ENCODE results near the gene PRKAR1B. TPM values are rescaled to one million over a fixed set of nuclear protein-coding genes. Genes with fewer than 3 reads are reported as not detected.
A peak's percentile ranks its signal among the peaks of the same experiment; 100 is the strongest.

The PRKAR1B gene
- total RNA-seq, 1 donor from 2014 or later = 14.2 TPM

- no peaks in the 10 kb centered on the region for H3K36me3 ChIP-seq
- H3K9me3 ChIP-seq (replicated peaks) = no peaks in the 10 kb centered on the region
- DNase-seq = no peak
- H3K27me3 ChIP-seq (ENCODE audit: low read depth) = no peaks in the 10 kb centered on the region
- peaks cover 6% of the 10 kb centered on the region for H3K4me1 ChIP-seq
- H3K27ac ChIP-seq (replicated peaks) = no peak overlapping the region
- no peak overlapping the region for H3K4me3 ChIP-seq
- intact Hi-C loops (cut with micrococcal nuclease) = no loop called here
- no peak for TF ChIP-seq CTCF (IDR thresholded peaks at IDR 0.05; ENCODE audit: borderline replicate concordance)
Measured at GRCh38 chr7:549066-549890, 177.8 kb downstream of the PRKAR1B start.

- TF ChIP-seq CTCF (IDR thresholded peaks at IDR 0.05; ENCODE audit: borderline replicate concordance) = no peak
- no peaks in the 10 kb centered on the region for H3K9me3 ChIP-seq (replicated peaks)
- no peak overlapping the region for H3K27ac ChIP-seq (replicated peaks)
- peaks cover 6% of the 10 kb centered on the region for H3K4me1 ChIP-seq
- intact Hi-C loops (cut with micrococcal nuclease) = no loop called here
- H3K4me3 ChIP-seq = no peak overlapping the region
- H3K36me3 ChIP-seq = no peaks in the 10 kb centered on the region
- no peak for DNase-seq
- H3K27me3 ChIP-seq (ENCODE audit: low read depth) = no peaks in the 10 kb centered on the region
Measured at GRCh38 chr7:548401-548800, 178.7 kb downstream of the PRKAR1B start.

- peaks cover 5% of the 10 kb centered on the region for H3K9me3 ChIP-seq (replicated peaks)
- no peak overlapping the region for H3K4me3 ChIP-seq
- intact Hi-C loops (cut with micrococcal nuclease) = no loop called here
- no peaks in the 10 kb centered on the region for H3K36me3 ChIP-seq
- TF ChIP-seq CTCF (IDR thresholded peaks at IDR 0.05; ENCODE audit: borderline replicate concordance) = no peak
- DNase-seq = no peak
- peaks cover 11% of the 10 kb centered on the region for H3K4me1 ChIP-seq
- H3K27me3 ChIP-seq (ENCODE audit: low read depth) = no peaks in the 10 kb centered on the region
- no peak overlapping the region for H3K27ac ChIP-seq (replicated peaks)
Measured at GRCh38 chr7:545470-545869, 181.6 kb downstream of the PRKAR1B start.

- intact Hi-C loops (cut with micrococcal nuclease) = no loop called here
- DNase-seq = no peak
- H3K4me1 ChIP-seq = peaks cover 11% of the 10 kb centered on the region
- H3K4me3 ChIP-seq = no peak overlapping the region
- TF ChIP-seq CTCF (IDR thresholded peaks at IDR 0.05; ENCODE audit: borderline replicate concordance) = no peak
- H3K9me3 ChIP-seq (replicated peaks) = peaks cover 5% of the 10 kb centered on the region
- H3K27ac ChIP-seq (replicated peaks) = no peak overlapping the region
- H3K36me3 ChIP-seq = no peaks in the 10 kb centered on the region
- no peaks in the 10 kb centered on the region for H3K27me3 ChIP-seq (ENCODE audit: low read depth)
Measured at GRCh38 chr7:544338-545221, 182.5 kb downstream of the PRKAR1B start.

- Histone ChIP-seq H3K4me3 (no peak overlapping the region), H3K27ac (replicated peaks) (peak overlapping the region; percentile 42), H3K4me1 (peaks cover 11% of the 10 kb centered on the region), H3K9me3 (replicated peaks) (peaks cover 5% of the 10 kb centered on the region), H3K27me3 (ENCODE audit: low read depth) (no peaks in the 10 kb centered on the region), H3K36me3 (no peaks in the 10 kb centered on the region)
- DNase-seq = no peak
- intact Hi-C loops (cut with micrococcal nuclease) = no loop called here
- no peak for TF ChIP-seq CTCF (IDR thresholded peaks at IDR 0.05; ENCODE audit: borderline replicate concordance)
Measured at GRCh38 chr7:543501-544337, 183.4 kb downstream of the PRKAR1B start.

Data from left ventricle myocardium inferior (tissue), 1 donor.